ENCODE results near the gene RAMP1. TPM values are rescaled to one million over a fixed set of nuclear protein-coding genes. Genes with fewer than 3 reads are reported as not detected.

Gene RAMP1
- total RNA-seq, 1 experiment from 2014 or later: 23.4 TPM

DNA sequence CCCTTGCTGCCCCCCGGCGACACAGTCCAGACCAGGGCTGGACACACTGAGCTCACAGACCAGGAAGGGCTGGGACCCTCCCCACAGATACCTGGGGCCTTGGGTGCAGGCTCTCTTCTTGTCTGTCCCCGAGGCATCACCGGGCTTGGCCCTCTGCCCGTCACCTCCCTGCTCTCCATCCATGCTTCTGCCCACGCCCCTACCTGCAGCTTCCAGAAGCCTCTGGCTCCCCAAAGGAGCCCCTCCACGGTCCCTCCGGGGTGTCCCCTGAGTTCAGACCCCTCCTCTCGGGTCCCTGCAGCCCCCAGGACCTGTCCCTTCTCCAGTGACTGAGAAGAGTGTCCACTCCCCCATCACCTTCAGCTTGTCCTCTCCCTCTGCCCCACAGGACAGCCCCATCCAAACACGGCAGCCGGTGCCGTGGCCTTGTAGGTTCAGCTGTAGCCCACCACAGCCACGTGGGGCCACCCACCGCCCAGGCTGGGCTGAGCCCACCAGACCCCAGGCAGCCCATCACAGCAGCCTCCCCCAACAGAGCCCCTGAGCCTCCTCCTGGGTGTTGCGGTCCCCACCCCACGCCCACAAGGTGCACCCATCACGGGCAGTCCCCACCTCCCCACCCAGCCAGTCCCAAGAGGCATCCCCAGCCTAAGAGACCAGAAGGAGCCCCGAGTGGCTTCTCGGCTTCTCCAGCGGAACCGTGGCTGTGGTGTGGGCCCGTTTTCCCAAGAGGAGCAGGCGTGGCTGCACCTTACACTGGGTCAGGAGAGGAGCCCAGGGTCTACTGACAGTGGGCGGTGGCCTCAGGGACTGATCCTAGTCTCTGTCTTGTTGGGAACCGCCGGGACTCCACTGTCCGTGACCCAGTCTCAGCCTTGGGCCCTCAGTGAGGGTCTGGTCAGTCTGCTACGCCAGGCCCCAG lies 53.1 kb downstream of the RAMP1 start:
- H3K4me1 ChIP-seq (ENCODE audit: control insufficient read depth in 1 of 2, insufficient read depth in 2 of 2, low read length in 2 of 2): no peaks in the 10 kb centered on the region
- H3K9me3 ChIP-seq (ENCODE audit: control insufficient read depth in 1 of 2, insufficient read depth in 1 of 2, low read depth in 1 of 2, low read length in 2 of 2): peaks cover 0 to 13% of the 10 kb centered on the region in 2 experiments; a peak in 1 of 4 replicates
- ChIA-PET CTCF (interaction anchor here (1.7 kb wide), 1 partner anchor 11 kb away, joined by 4 read pairs; no protein-coding TSS in a partner anchor), RAD21 (ENCODE audit: low non-redundant PET in 1 of 2, low total read pairs in 2 of 2, uncharacterized antibody in 2 of 2, unreplicated experiment in 2 of 2) (no interaction called here), POLR2A (no interaction called here)
- ATAC-seq: no peak; the same call in 1 of the 2 replicates
- H3K36me3 ChIP-seq (ENCODE audit: control insufficient read depth in 1 of 2, insufficient read depth in 2 of 2, low read length in 2 of 2): no peaks in the 10 kb centered on the region
- H3K27me3 ChIP-seq (ENCODE audit: insufficient read depth, low read length): no peaks in the 10 kb centered on the region
- H2AFZ ChIP-seq (ENCODE audit: low read depth, low read length, poor library complexity, severe bottlenecking): no peak overlapping the region
- TF ChIP-seq EZH2 (IDR thresholded peaks at IDR 0.05): no peak
- no peak for TF ChIP-seq MAX (IDR thresholded peaks at IDR 0.05)
- TF ChIP-seq ZNF274 (IDR thresholded peaks at IDR 0.05; ENCODE audit: low read depth, low read length): no peak
- no peak for TF ChIP-seq FOSL1 (IDR thresholded peaks at IDR 0.05; ENCODE audit: low read depth)
- TF ChIP-seq, protein P1, sequence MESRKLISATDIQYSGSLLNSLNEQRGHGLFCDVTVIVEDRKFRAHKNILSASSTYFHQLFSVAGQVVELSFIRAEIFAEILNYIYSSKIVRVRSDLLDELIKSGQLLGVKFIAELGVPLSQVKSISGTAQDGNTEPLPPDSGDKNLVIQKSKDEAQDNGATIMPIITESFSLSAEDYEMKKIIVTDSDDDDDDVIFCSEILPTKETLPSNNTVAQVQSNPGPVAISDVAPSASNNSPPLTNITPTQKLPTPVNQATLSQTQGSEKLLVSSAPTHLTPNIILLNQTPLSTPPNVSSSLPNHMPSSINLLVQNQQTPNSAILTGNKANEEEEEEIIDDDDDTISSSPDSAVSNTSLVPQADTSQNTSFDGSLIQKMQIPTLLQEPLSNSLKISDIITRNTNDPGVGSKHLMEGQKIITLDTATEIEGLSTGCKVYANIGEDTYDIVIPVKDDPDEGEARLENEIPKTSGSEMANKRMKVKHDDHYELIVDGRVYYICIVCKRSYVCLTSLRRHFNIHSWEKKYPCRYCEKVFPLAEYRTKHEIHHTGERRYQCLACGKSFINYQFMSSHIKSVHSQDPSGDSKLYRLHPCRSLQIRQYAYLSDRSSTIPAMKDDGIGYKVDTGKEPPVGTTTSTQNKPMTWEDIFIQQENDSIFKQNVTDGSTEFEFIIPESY (IDR thresholded peaks at IDR 0.05; ENCODE audit: extremely low read depth, insufficient replicate concordance, low read length): no peak
- TF ChIP-seq, protein P2, sequence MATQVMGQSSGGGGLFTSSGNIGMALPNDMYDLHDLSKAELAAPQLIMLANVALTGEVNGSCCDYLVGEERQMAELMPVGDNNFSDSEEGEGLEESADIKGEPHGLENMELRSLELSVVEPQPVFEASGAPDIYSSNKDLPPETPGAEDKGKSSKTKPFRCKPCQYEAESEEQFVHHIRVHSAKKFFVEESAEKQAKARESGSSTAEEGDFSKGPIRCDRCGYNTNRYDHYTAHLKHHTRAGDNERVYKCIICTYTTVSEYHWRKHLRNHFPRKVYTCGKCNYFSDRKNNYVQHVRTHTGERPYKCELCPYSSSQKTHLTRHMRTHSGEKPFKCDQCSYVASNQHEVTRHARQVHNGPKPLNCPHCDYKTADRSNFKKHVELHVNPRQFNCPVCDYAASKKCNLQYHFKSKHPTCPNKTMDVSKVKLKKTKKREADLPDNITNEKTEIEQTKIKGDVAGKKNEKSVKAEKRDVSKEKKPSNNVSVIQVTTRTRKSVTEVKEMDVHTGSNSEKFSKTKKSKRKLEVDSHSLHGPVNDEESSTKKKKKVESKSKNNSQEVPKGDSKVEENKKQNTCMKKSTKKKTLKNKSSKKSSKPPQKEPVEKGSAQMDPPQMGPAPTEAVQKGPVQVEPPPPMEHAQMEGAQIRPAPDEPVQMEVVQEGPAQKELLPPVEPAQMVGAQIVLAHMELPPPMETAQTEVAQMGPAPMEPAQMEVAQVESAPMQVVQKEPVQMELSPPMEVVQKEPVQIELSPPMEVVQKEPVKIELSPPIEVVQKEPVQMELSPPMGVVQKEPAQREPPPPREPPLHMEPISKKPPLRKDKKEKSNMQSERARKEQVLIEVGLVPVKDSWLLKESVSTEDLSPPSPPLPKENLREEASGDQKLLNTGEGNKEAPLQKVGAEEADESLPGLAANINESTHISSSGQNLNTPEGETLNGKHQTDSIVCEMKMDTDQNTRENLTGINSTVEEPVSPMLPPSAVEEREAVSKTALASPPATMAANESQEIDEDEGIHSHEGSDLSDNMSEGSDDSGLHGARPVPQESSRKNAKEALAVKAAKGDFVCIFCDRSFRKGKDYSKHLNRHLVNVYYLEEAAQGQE (IDR thresholded peaks at IDR 0.05; ENCODE audit: low read depth): no peak
- TF ChIP-seq EZH2phosphoT487 (IDR thresholded peaks at IDR 0.05; ENCODE audit: borderline replicate concordance): no peak
- no peak for TF ChIP-seq SRF (IDR thresholded peaks at IDR 0.05; ENCODE audit: low read depth)
- no peak for TF ChIP-seq YY1 (IDR thresholded peaks at IDR 0.05; ENCODE audit: extremely low read depth, insufficient replicate concordance, low read depth, low read length)
- TF ChIP-seq SIN3A (IDR thresholded peaks at IDR 0.05; ENCODE audit: low read depth): no peak
- TF ChIP-seq, protein P3, sequence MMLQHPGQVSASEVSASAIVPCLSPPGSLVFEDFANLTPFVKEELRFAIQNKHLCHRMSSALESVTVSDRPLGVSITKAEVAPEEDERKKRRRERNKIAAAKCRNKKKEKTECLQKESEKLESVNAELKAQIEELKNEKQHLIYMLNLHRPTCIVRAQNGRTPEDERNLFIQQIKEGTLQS (IDR thresholded peaks at IDR 0.05): no peak
- no peak for TF ChIP-seq JUND (IDR thresholded peaks at IDR 0.05)
- no peak for TF ChIP-seq POLR2A (IDR thresholded peaks at IDR 0.05; ENCODE audit: borderline replicate concordance, extremely low read depth, insufficient read depth, insufficient read length)
- TF ChIP-seq ZFX (IDR thresholded peaks at IDR 0.05): no peak
- no peak for TF ChIP-seq POLR2AphosphoS5 (IDR thresholded peaks at IDR 0.05; ENCODE audit: low read depth, low read length)
- H3K79me2 ChIP-seq (ENCODE audit: insufficient read depth, low read length): no peaks in the 10 kb centered on the region
- H3K9me2 ChIP-seq (ENCODE audit: insufficient read depth): no peaks in the 10 kb centered on the region
- DNase-seq (ENCODE audit: low read depth, low spot score): no peak
- intact Hi-C loops (cut with micrococcal nuclease): no loop called here
- BruUV-seq (replicated peaks): no TSS peak
- H4K20me1 ChIP-seq (ENCODE audit: insufficient read depth): no peaks in the 10 kb centered on the region
- no peak overlapping the region for H3K4me2 ChIP-seq (ENCODE audit: low read length)
- no peak overlapping the region for H3K9ac ChIP-seq (ENCODE audit: low read length)
- no peak overlapping the region for H3K4me3 ChIP-seq (replicated peaks in 1 of 2; ENCODE audit: low read depth in 1 of 2, low read length in 2 of 2)
- no peak overlapping the region for H3K27ac ChIP-seq (ENCODE audit: low read depth, low read length)
